ENCODE results near the gene RNF215. TPM values are rescaled to one million over a fixed set of nuclear protein-coding genes. Genes with fewer than 3 reads are reported as not detected.

The RNF215 gene
- total and polyA plus RNA-seq, 3 experiments from 2014 or later, result 0.22 to 7.9 (median 6.3) TPM

DNA sequence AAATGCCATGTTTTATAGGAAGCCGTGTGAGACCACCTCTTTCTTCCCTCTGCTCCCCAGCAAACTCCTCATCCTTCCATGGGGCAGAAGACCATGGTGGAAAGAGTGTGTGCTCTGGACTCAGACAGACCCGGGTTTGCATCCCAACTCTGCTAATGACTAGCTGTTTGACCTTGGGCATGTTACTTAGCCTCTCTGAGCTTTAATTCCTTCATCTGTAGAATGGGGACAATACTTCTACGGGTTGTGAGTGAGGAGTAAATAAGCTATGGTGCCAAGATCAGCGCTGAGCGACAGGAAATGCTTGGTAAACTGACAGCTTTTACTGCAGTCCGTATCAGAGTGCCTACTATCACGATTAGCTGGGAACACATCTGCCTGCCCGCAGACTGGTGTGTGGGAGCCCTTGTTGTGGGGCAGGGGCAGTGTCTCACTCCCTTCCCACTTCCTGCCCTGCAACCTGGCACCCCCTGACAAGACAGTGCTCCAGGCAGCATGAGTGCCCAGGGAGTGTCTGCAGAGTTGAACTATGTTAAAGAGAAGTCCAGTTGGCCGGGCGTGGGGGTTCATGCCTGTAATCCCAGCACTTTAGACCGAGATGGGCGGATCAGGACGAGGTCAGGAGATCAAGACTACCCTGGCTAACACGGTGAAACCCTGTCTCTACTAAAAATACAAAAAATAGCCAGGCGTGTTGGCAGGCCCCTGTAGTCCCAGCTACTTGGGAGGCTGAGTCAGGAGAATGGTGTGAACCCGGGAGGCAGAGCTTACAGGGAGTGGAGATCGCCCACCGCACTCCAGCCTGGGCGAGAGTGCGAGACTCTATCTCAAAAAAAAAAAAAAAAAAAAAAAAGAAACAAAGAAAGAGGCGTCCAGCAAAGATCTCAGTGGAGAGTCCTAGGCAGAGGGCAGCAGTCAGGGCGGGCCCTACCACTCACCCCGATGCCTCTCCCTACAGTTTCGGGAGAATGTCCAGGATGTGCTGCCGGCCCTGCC lies 11.8 kb upstream of the RNF215 start:
- peaks cover 12% of the 10 kb centered on the region for H3K27me3 ChIP-seq (ENCODE audit: insufficient read depth, low read length, poor library complexity, severe bottlenecking)
- no peak overlapping the region for H3K4me3 ChIP-seq (ENCODE audit: low read length)
- ChIA-PET CTCF (interaction anchor here (1.0 to 2.6 kb wide), 3 partner anchors 11 to 110 kb away, joined by 3 to 12 read pairs (median 3); partner anchors contain the start of gene CASTOR1), POLR2A (no interaction called here)
- peak in 1 of 5 donors; percentile 21 for DNase-seq
- Mint-ChIP-seq H3K9me3 (no peaks in the 10 kb centered on the region), H3K36me3 (no peaks in the 10 kb centered on the region), H3K4me3 (peak overlapping the region; percentile 8 to 81 (median 66)), H3K27ac (peak overlapping the region in 5 of 8 donors; percentile 41 to 74 (median 52)), H3K27me3 (peaks cover 16 to 34% of the 10 kb centered on the region in 2 donors), H3K4me1 (peaks cover 24 to 31% (median 25%) of the 10 kb centered on the region in 3 donors)
- no peaks in the 10 kb centered on the region for H3K9me3 ChIP-seq (ENCODE audit: low read length)
- no peaks in the 10 kb centered on the region for H3K36me3 ChIP-seq (ENCODE audit: insufficient read depth, low read length)
- H3K4me1 ChIP-seq (ENCODE audit: insufficient read depth, low read length), result peaks cover 30% of the 10 kb centered on the region
- H3K27ac ChIP-seq (ENCODE audit: low read depth, low read length), result no peak overlapping the region

GRCh38 chr22:30397656-30398635 lies 10.7 kb upstream of the RNF215 start:
- Histone ChIP-seq H3K4me1 (ENCODE audit: insufficient read depth, low read length) (peaks cover 34% of the 10 kb centered on the region), H3K9me3 (ENCODE audit: low read length) (no peaks in the 10 kb centered on the region), H3K4me3 (ENCODE audit: low read length) (peak overlapping the region; percentile 24), H3K27ac (ENCODE audit: low read depth, low read length) (no peak overlapping the region), H3K27me3 (ENCODE audit: insufficient read depth, low read length, poor library complexity, severe bottlenecking) (peaks cover 12% of the 10 kb centered on the region), H3K36me3 (ENCODE audit: insufficient read depth, low read length) (no peaks in the 10 kb centered on the region)
- H3K27me3 Mint-ChIP-seq, result peaks cover 24 to 42% of the 10 kb centered on the region in 2 donors
- H3K4me1 Mint-ChIP-seq, result peaks cover 24 to 31% (median 25%) of the 10 kb centered on the region in 3 donors
- CTCF ChIA-PET, result interaction anchor here (0.8 to 2.6 kb wide), 3 partner anchors 10 to 87 kb away, joined by 3 to 12 read pairs (median 3); no protein-coding TSS in a partner anchor
- POLR2A ChIA-PET, result interaction anchor here (1.3 kb wide), 1 partner anchor 26 kb away, joined by 3 read pairs; no protein-coding TSS in a partner anchor
- DNase-seq, result no peak
- H3K36me3 Mint-ChIP-seq, result no peaks in the 10 kb centered on the region
- peak overlapping the region; percentile 59 to 93 (median 81) for H3K4me3 Mint-ChIP-seq
- H3K9me3 Mint-ChIP-seq, result no peaks in the 10 kb centered on the region
- H3K27ac Mint-ChIP-seq, result peak overlapping the region in 5 of 8 donors; percentile 51 to 91 (median 66)

GRCh38 chr22:30396871-30397655 lies 9.9 kb upstream of the RNF215 start, which contains the start of gene SEC14L2:
Gene SEC14L2 (plus strand): TSS chr22:30397018. CDS start chr22:30397117, 99 bp downstream.
- Mint-ChIP-seq H3K36me3 (no peaks in the 10 kb centered on the region), H3K9me3 (no peaks in the 10 kb centered on the region), H3K27ac (peak within 1 kb of the TSS in 6 of 8 donors; percentile 40 to 91 (median 66)), H3K27me3 (peaks cover 24 to 42% of the 10 kb centered on the region in 2 donors), H3K4me3 (peak within 1 kb of the TSS; percentile 79 to 93 (median 81)), H3K4me1 (peaks cover 24 to 31% (median 25%) of the 10 kb centered on the region in 3 donors)
- no peak within 1 kb of the TSS for H3K27ac ChIP-seq (ENCODE audit: low read depth, low read length)
- ChIA-PET POLR2A (interaction anchor here (1.3 kb wide), 1 partner anchor 27 kb away, joined by 3 read pairs; no protein-coding TSS in a partner anchor), CTCF (interaction anchor here (0.8 to 2.6 kb wide), 8 partner anchors 10 to 109 kb away, joined by 3 to 12 read pairs (median 4); partner anchors contain the start of gene CASTOR1)
- no peaks in the 10 kb centered on the region for H3K9me3 ChIP-seq (ENCODE audit: low read length)
- peaks cover 41% of the 10 kb centered on the region for H3K4me1 ChIP-seq (ENCODE audit: insufficient read depth, low read length)
- peaks cover 12% of the 10 kb centered on the region for H3K27me3 ChIP-seq (ENCODE audit: insufficient read depth, low read length, poor library complexity, severe bottlenecking)
- H3K4me3 ChIP-seq (ENCODE audit: low read length), result peak within 1 kb of the TSS; percentile 24
- peak; percentile 39 to 63 (median 42) for DNase-seq
- no peaks in the 10 kb centered on the region for H3K36me3 ChIP-seq (ENCODE audit: insufficient read depth, low read length)

DNA sequence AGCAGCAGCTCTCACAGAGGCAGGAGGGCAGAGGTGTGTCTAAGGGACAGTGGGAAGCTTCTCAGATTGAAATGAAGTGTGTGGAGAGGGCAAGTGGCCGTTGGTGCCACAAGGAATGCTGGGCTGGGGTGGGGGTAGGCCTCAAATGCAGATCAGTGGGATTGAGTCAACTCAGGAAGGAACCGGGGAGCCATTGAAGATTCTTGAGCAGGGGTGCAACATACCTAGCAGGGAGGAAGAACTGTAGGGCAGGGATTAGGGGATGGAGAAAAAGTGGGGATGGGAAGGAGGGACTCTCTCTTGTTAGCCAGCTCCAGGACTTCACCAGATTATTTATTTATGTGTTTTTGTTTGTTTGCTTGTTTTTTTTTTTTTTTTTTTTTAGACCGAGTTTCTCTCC lies 6.7 kb upstream of the RNF215 start:
- Mint-ChIP-seq H3K27me3 (peaks cover 26 to 52% of the 10 kb centered on the region in 2 donors), H3K4me3 (peak overlapping the region in 1 of 7 donors; percentile 21), H3K9me3 (no peaks in the 10 kb centered on the region), H3K4me1 (peaks cover 25 to 34% (median 29%) of the 10 kb centered on the region in 3 donors), H3K36me3 (no peaks in the 10 kb centered on the region), H3K27ac (peak overlapping the region in 2 of 8 donors; percentile 23 to 78)
- no peaks in the 10 kb centered on the region for H3K9me3 ChIP-seq (ENCODE audit: low read length)
- CTCF ChIA-PET, result interaction anchor here (1.2 to 1.5 kb wide), 3 partner anchors 30 to 106 kb away, joined by 3 to 4 read pairs (median 3); no protein-coding TSS in a partner anchor
- no peak overlapping the region for H3K4me3 ChIP-seq (ENCODE audit: low read length)
- H3K36me3 ChIP-seq (ENCODE audit: insufficient read depth, low read length), result no peaks in the 10 kb centered on the region
- H3K27me3 ChIP-seq (ENCODE audit: insufficient read depth, low read length, poor library complexity, severe bottlenecking), result peaks cover 12% of the 10 kb centered on the region
- DNase-seq, result no peak
- no peak overlapping the region for H3K27ac ChIP-seq (ENCODE audit: low read depth, low read length)
- POLR2A ChIA-PET, result no interaction called here
- H3K4me1 ChIP-seq (ENCODE audit: insufficient read depth, low read length), result peaks cover 44% of the 10 kb centered on the region

- no peaks in the 10 kb centered on the region for H3K9me3 ChIP-seq (ENCODE audit: low read length)
- Mint-ChIP-seq H3K4me1 (peaks cover 20 to 29% (median 23%) of the 10 kb centered on the region in 3 donors), H3K27ac (peak overlapping the region in 1 of 8 donors; percentile 63), H3K36me3 (no peaks in the 10 kb centered on the region), H3K4me3 (no peak overlapping the region), H3K9me3 (no peaks in the 10 kb centered on the region), H3K27me3 (peaks cover 22 to 49% of the 10 kb centered on the region in 2 donors)
- peaks cover 12% of the 10 kb centered on the region for H3K27me3 ChIP-seq (ENCODE audit: insufficient read depth, low read length, poor library complexity, severe bottlenecking)
- CTCF ChIA-PET, result interaction anchor here (1.3 to 6.4 kb wide), 4 partner anchors 30 to 97 kb away, joined by 3 to 68 read pairs (median 4); no protein-coding TSS in a partner anchor
- H3K36me3 ChIP-seq (ENCODE audit: insufficient read depth, low read length), result no peaks in the 10 kb centered on the region
- no peak overlapping the region for H3K27ac ChIP-seq (ENCODE audit: low read depth, low read length)
- POLR2A ChIA-PET, result no interaction called here
- no peak overlapping the region for H3K4me3 ChIP-seq (ENCODE audit: low read length)
- peaks cover 38% of the 10 kb centered on the region for H3K4me1 ChIP-seq (ENCODE audit: insufficient read depth, low read length)
- DNase-seq, result no peak
Measured at GRCh38 chr22:30393322-30393680, 6.1 kb upstream of the RNF215 start.

GRCh38 chr22:30392661-30393321 lies 5.6 kb upstream of the RNF215 start:
- H3K4me1 ChIP-seq (ENCODE audit: insufficient read depth, low read length), result peaks cover 33% of the 10 kb centered on the region
- Mint-ChIP-seq H3K36me3 (no peaks in the 10 kb centered on the region), H3K4me1 (peaks cover 14 to 23% (median 18%) of the 10 kb centered on the region in 3 donors), H3K27ac (peak overlapping the region in 1 of 8 donors; percentile 35), H3K27me3 (peaks cover 20 to 44% of the 10 kb centered on the region in 2 donors), H3K4me3 (no peak overlapping the region), H3K9me3 (no peaks in the 10 kb centered on the region)
- DNase-seq, result peak in 1 of 5 donors; percentile 36
- no peaks in the 10 kb centered on the region for H3K9me3 ChIP-seq (ENCODE audit: low read length)
- H3K27me3 ChIP-seq (ENCODE audit: insufficient read depth, low read length, poor library complexity, severe bottlenecking), result peaks cover 8% of the 10 kb centered on the region
- ChIA-PET POLR2A (interaction anchor here (1.7 kb wide), 1 partner anchor 105 kb away, joined by 6 read pairs; the partner anchor contains the start of gene CASTOR1), CTCF (interaction anchor here (1.0 to 11.0 kb wide), 9 partner anchors 31 to 285 kb away, joined by 3 to 246 read pairs (median 4); partner anchors contain the start of genes CASTOR1 and MTFP1)
- H3K4me3 ChIP-seq (ENCODE audit: low read length), result no peak overlapping the region
- H3K36me3 ChIP-seq (ENCODE audit: insufficient read depth, low read length), result no peaks in the 10 kb centered on the region
- no peak overlapping the region for H3K27ac ChIP-seq (ENCODE audit: low read depth, low read length)
